Measurements from ENCODE around the gene THUMPD2. TPM values are rescaled to one million over a fixed set of nuclear protein-coding genes. Genes with fewer than 3 reads are reported as not detected.

Gene THUMPD2
- total and polyA plus RNA-seq, 2 experiments from 2014 or later: 5.6 to 5.8 TPM

GRCh38 chr2:39787950-39788349 is 8.9 kb upstream of the THUMPD2 start:
- no peaks in the 10 kb centered on the region for H3F3A ChIP-seq (ENCODE audit: insufficient read depth)
- no peaks in the 10 kb centered on the region for H3K9me3 ChIP-seq (ENCODE audit: low read depth)
- peaks cover 2% of the 10 kb centered on the region; the same call in 1 of the 2 replicates for H3K4me1 ChIP-seq (ENCODE audit: insufficient read depth)
- H3K36me3 ChIP-seq (ENCODE audit: low read depth): no peaks in the 10 kb centered on the region
- in situ Hi-C loops (cut with MboI): no loop called here
- H3K27me3 ChIP-seq (replicated peaks; ENCODE audit: insufficient read depth): no peaks in the 10 kb centered on the region
- no peaks in the 10 kb centered on the region for H4K20me1 ChIP-seq (ENCODE audit: insufficient read depth)
- H3K9ac ChIP-seq: no peak overlapping the region
- H3K4me2 ChIP-seq (ENCODE audit: unreplicated experiment): no peak overlapping the region
- no peaks in the 10 kb centered on the region for H3K9me2 ChIP-seq (ENCODE audit: insufficient read depth)
- no peak overlapping the region for H3K4me3 ChIP-seq
- 88 to 93% methylated on average over 2 of the region's 2 CpGs for WGBS, 2 experiments (ENCODE audit: low coverage in 1 of 2, low lambda C conversion rate in 2 of 2, missing lambda C conversion rate in 2 of 2)
- DNase-seq: no peak
- no peak overlapping the region for H2AFZ ChIP-seq
- H3K27ac ChIP-seq: no peak overlapping the region
- no peaks in the 10 kb centered on the region for H3K79me2 ChIP-seq (ENCODE audit: insufficient read depth)
- TF ChIP-seq EZH2 (IDR thresholded peaks at IDR 0.05; ENCODE audit: insufficient read depth, poor library complexity, severe bottlenecking): no peak
- TF ChIP-seq EZH2phosphoT487 (IDR thresholded peaks at IDR 0.05; ENCODE audit: insufficient read depth, low read depth): no peak

- peaks cover 2% of the 10 kb centered on the region; the same call in 1 of the 2 replicates for H3K4me1 ChIP-seq (ENCODE audit: insufficient read depth)
- WGBS, 2 experiments (ENCODE audit: low coverage in 1 of 2, low lambda C conversion rate in 2 of 2, missing lambda C conversion rate in 2 of 2): 91 to 94% methylated on average over 7 of the region's 7 CpGs
- no peaks in the 10 kb centered on the region for H3F3A ChIP-seq (ENCODE audit: insufficient read depth)
- no peak overlapping the region for H3K4me2 ChIP-seq (ENCODE audit: unreplicated experiment)
- no peaks in the 10 kb centered on the region for H3K27me3 ChIP-seq (replicated peaks; ENCODE audit: insufficient read depth)
- H3K27ac ChIP-seq: no peak overlapping the region
- no peaks in the 10 kb centered on the region for H3K9me3 ChIP-seq (ENCODE audit: low read depth)
- H4K20me1 ChIP-seq (ENCODE audit: insufficient read depth): no peaks in the 10 kb centered on the region
- DNase-seq: no peak
- H3K79me2 ChIP-seq (ENCODE audit: insufficient read depth): no peaks in the 10 kb centered on the region
- no peaks in the 10 kb centered on the region for H3K36me3 ChIP-seq (ENCODE audit: low read depth)
- in situ Hi-C loops (cut with MboI): no loop called here
- no peak overlapping the region for H3K9ac ChIP-seq
- H2AFZ ChIP-seq: no peak overlapping the region
- TF ChIP-seq EZH2phosphoT487 (IDR thresholded peaks at IDR 0.05; ENCODE audit: insufficient read depth, low read depth): no peak
- no peak for TF ChIP-seq EZH2 (IDR thresholded peaks at IDR 0.05; ENCODE audit: insufficient read depth, poor library complexity, severe bottlenecking)
- H3K9me2 ChIP-seq (ENCODE audit: insufficient read depth): no peaks in the 10 kb centered on the region
- no peak overlapping the region for H3K4me3 ChIP-seq
Measured at GRCh38 chr2:39786761-39787522, 7.9 kb upstream of the THUMPD2 start.

- H3K27ac ChIP-seq: no peak overlapping the region
- H3K27me3 ChIP-seq (replicated peaks; ENCODE audit: insufficient read depth): no peaks in the 10 kb centered on the region
- H3K9me2 ChIP-seq (ENCODE audit: insufficient read depth): no peaks in the 10 kb centered on the region
- no peak for DNase-seq
- H3K36me3 ChIP-seq (ENCODE audit: low read depth): no peaks in the 10 kb centered on the region
- no peaks in the 10 kb centered on the region for H4K20me1 ChIP-seq (ENCODE audit: insufficient read depth)
- H3K9ac ChIP-seq: no peak overlapping the region
- in situ Hi-C loops (cut with MboI): no loop called here
- no peak for TF ChIP-seq EZH2phosphoT487 (IDR thresholded peaks at IDR 0.05; ENCODE audit: insufficient read depth, low read depth)
- no peak for TF ChIP-seq EZH2 (IDR thresholded peaks at IDR 0.05; ENCODE audit: insufficient read depth, poor library complexity, severe bottlenecking)
- H2AFZ ChIP-seq: no peak overlapping the region
- no peaks in the 10 kb centered on the region for H3K9me3 ChIP-seq (ENCODE audit: low read depth)
- WGBS, 2 experiments (ENCODE audit: low coverage in 1 of 2, low lambda C conversion rate in 2 of 2, missing lambda C conversion rate in 2 of 2): 64 to 75% methylated on average over 2 of the region's 2 CpGs
- peaks cover 11% of the 10 kb centered on the region for H3K4me1 ChIP-seq (ENCODE audit: insufficient read depth)
- peaks cover 13% of the 10 kb centered on the region for H3K79me2 ChIP-seq (ENCODE audit: insufficient read depth)
- no peaks in the 10 kb centered on the region for H3F3A ChIP-seq (ENCODE audit: insufficient read depth)
- H3K4me2 ChIP-seq (ENCODE audit: unreplicated experiment): no peak overlapping the region
- no peak overlapping the region for H3K4me3 ChIP-seq
Measured at GRCh38 chr2:39782591-39782990, 3.5 kb upstream of the THUMPD2 start.

GRCh38 chr2:39781697-39782096 is 2.6 kb upstream of the THUMPD2 start:
- Histone ChIP-seq H3K79me2 (ENCODE audit: insufficient read depth) (peaks cover 22% of the 10 kb centered on the region), H3K27me3 (replicated peaks; ENCODE audit: insufficient read depth) (no peaks in the 10 kb centered on the region), H2AFZ (no peak overlapping the region), H3K4me2 (ENCODE audit: unreplicated experiment) (no peak overlapping the region), H3K36me3 (ENCODE audit: low read depth) (no peaks in the 10 kb centered on the region), H3K9me2 (ENCODE audit: insufficient read depth) (no peaks in the 10 kb centered on the region), H3K9me3 (ENCODE audit: low read depth) (no peaks in the 10 kb centered on the region), H3K4me3 (no peak overlapping the region), H3F3A (ENCODE audit: insufficient read depth) (no peaks in the 10 kb centered on the region), H4K20me1 (ENCODE audit: insufficient read depth) (no peaks in the 10 kb centered on the region), H3K4me1 (ENCODE audit: insufficient read depth) (peaks cover 20% of the 10 kb centered on the region), H3K9ac (no peak overlapping the region), H3K27ac (no peak overlapping the region)
- DNase-seq: no peak
- 94 to 100% methylated on average over 1 of the region's 1 CpG for WGBS, 2 experiments (ENCODE audit: low coverage in 1 of 2, low lambda C conversion rate in 2 of 2, missing lambda C conversion rate in 2 of 2)
- in situ Hi-C loops (cut with MboI): no loop called here
- TF ChIP-seq EZH2 (IDR thresholded peaks at IDR 0.05; ENCODE audit: insufficient read depth, poor library complexity, severe bottlenecking): no peak
- no peak for TF ChIP-seq EZH2phosphoT487 (IDR thresholded peaks at IDR 0.05; ENCODE audit: insufficient read depth, low read depth)
